HepG2 (cell line): ENCODE data around the gene NDOR1. TPM values are rescaled to one million over a fixed set of nuclear protein-coding genes. Genes with fewer than 3 reads are reported as not detected.

Experiments used
- CENPT ChIP-seq: sonication (generic); formaldehyde crosslinking; IDR thresholded peaks from 2 replicates; pipeline ENCODE4 v1.8.0; 2022; ENCODE audit warnings: low read depth, mild to moderate bottlenecking, moderate library complexity, missing genetic modification reagents
- ESRRA ChIP-seq: sonication (generic); formaldehyde crosslinking; IDR thresholded peaks from 2 replicates; pipeline ENCODE4 v1.5.1; 2020; ENCODE audit warnings: mild to moderate bottlenecking, low read depth, missing genetic modification reagents
- HNF1A ChIP-seq, 2 experiments: sonication (generic) in 1 of 2; formaldehyde crosslinking in 1 of 2; IDR thresholded peaks; 2 replicates each; pipeline versions ENCODE4 v1.4.0 to v1.6.1; 2016 to 2020; ENCODE audit warnings: borderline replicate concordance in 1 of 2, low read depth in 1 of 2, mild to moderate bottlenecking in 1 of 2, missing genetic modification reagents in 1 of 2
- KAT8 ChIP-seq: IDR thresholded peaks from 2 replicates; pipeline ENCODE4 v1.6.1; 2016; ENCODE audit warnings: missing genetic modification reagents, missing compliant biosample characterization
- KDM5A ChIP-seq: fragments of 200-600 bp; sonication (generic); IDR thresholded peaks from 2 replicates; pipeline ENCODE4 v1.7.0; 2018; ENCODE audit warnings: antibody characterized with exemption, mild to moderate bottlenecking, low read length, borderline replicate concordance
- KLF12 ChIP-seq: sonication (generic); formaldehyde crosslinking; IDR thresholded peaks from 2 replicates; pipeline ENCODE4 v1.4.0; 2020; ENCODE audit warnings: missing genetic modification reagents, borderline replicate concordance
- KLF16 ChIP-seq, 2 experiments: sonication (generic) in 1 of 2; formaldehyde crosslinking in 1 of 2; IDR thresholded peaks; 2 replicates each; pipeline versions ENCODE4 v1.6.1 to v1.8.0; 2016 to 2023; ENCODE audit warnings: missing genetic modification reagents in 2 of 2, missing compliant biosample characterization in 1 of 2
- MATR3 ChIP-seq: sonication (generic); formaldehyde crosslinking; IDR thresholded peaks from 2 replicates; pipeline ENCODE4 v1.4.0; 2020; ENCODE audit warnings: missing genetic modification reagents
- NCOA5 ChIP-seq: sonication (generic); formaldehyde crosslinking; IDR thresholded peaks from 2 replicates; pipeline ENCODE4 v1.4.0; 2020; ENCODE audit warnings: missing genetic modification reagents
- NFE2 ChIP-seq: sonication (generic); formaldehyde crosslinking; IDR thresholded peaks from 2 replicates; pipeline ENCODE4 v1.4.0; 2020; ENCODE audit warnings: missing genetic modification reagents
- RARG ChIP-seq: sonication (generic); formaldehyde crosslinking; IDR thresholded peaks from 2 replicates; pipeline ENCODE4 v1.4.0; 2020; ENCODE audit warnings: low read depth, mild to moderate bottlenecking, missing genetic modification reagents
- SP4 ChIP-seq: sonication (generic); formaldehyde crosslinking; IDR thresholded peaks from 2 replicates; pipeline ENCODE4 v1.8.1; 2023; ENCODE audit warnings: mild to moderate bottlenecking, missing genetic modification reagents
- TCF7 ChIP-seq: sonication (generic); IDR thresholded peaks from 2 replicates; pipeline ENCODE4 v1.6.1; 2016; ENCODE audit warnings: antibody characterized with exemption, low read depth
- TRIM24 ChIP-seq: sonication (generic); formaldehyde crosslinking; IDR thresholded peaks from 2 replicates; pipeline ENCODE4 v1.8.0; 2022; ENCODE audit warnings: mild to moderate bottlenecking, missing genetic modification reagents
- WIZ ChIP-seq: sonication (generic); formaldehyde crosslinking; IDR thresholded peaks from 2 replicates; pipeline ENCODE4 v1.5.1; 2020; ENCODE audit warnings: mild to moderate bottlenecking, missing genetic modification reagents
- XRCC5 ChIP-seq: fragments of 200-400 bp; formaldehyde crosslinking; optimal IDR thresholded peaks from 2 replicates; pipeline ENCODE3; 2017; ENCODE audit warnings: mild to moderate bottlenecking, low read length
- ZBTB20 ChIP-seq: sonication (generic); formaldehyde crosslinking; IDR thresholded peaks from 2 replicates; pipeline ENCODE4 v1.8.1; 2023; ENCODE audit warnings: missing genetic modification reagents, low read depth, mild to moderate bottlenecking, borderline replicate concordance
- ZBTB21 ChIP-seq: sonication (generic); formaldehyde crosslinking; IDR thresholded peaks from 2 replicates; pipeline ENCODE4 v1.4.0; 2020; ENCODE audit warnings: missing genetic modification reagents
- ZNF124 ChIP-seq: sonication (generic); formaldehyde crosslinking; IDR thresholded peaks from 2 replicates; pipeline ENCODE4 v1.4.0; 2020; ENCODE audit warnings: missing genetic modification reagents
- ZNF296 ChIP-seq: sonication (generic); formaldehyde crosslinking; conservative IDR thresholded peaks from 2 replicates; pipeline ENCODE4 v1.5.0; 2020; ENCODE audit warnings: mild to moderate bottlenecking, missing genetic modification reagents
- ZNF530 ChIP-seq: sonication (generic); formaldehyde crosslinking; IDR thresholded peaks from 2 replicates; pipeline ENCODE4 v1.5.0; 2020; ENCODE audit warnings: low read depth, mild to moderate bottlenecking, missing genetic modification reagents
- ZNF619 ChIP-seq: sonication (generic); formaldehyde crosslinking; IDR thresholded peaks from 2 replicates; pipeline ENCODE4 v1.4.0; 2020; ENCODE audit warnings: mild to moderate bottlenecking, missing genetic modification reagents
- ZNF672 ChIP-seq: sonication (generic); formaldehyde crosslinking; IDR thresholded peaks from 2 replicates; pipeline ENCODE4 v1.8.1; 2022; ENCODE audit warnings: missing genetic modification reagents
- ZNF703 ChIP-seq: sonication (generic); formaldehyde crosslinking; IDR thresholded peaks from 2 replicates; pipeline ENCODE4 v1.5.1; 2020; ENCODE audit warnings: missing genetic modification reagents, mild to moderate bottlenecking, moderate library complexity, borderline replicate concordance
- ZNF781 ChIP-seq: sonication (generic); formaldehyde crosslinking; IDR thresholded peaks from 2 replicates; pipeline ENCODE4 v1.5.1; 2020; ENCODE audit warnings: borderline replicate concordance, mild to moderate bottlenecking, missing genetic modification reagents; ENCODE audit errors: not compliant biosample characterization
- ZNF782 ChIP-seq: sonication (generic); formaldehyde crosslinking; IDR thresholded peaks from 2 replicates; pipeline ENCODE4 v1.4.0; 2020; ENCODE audit warnings: missing genetic modification reagents, mild to moderate bottlenecking, borderline replicate concordance
- ZNF790 ChIP-seq: sonication (generic); formaldehyde crosslinking; IDR thresholded peaks from 2 replicates; pipeline ENCODE4 v1.8.0; 2022; ENCODE audit warnings: missing genetic modification reagents, mild to moderate bottlenecking, borderline replicate concordance
- polyA plus RNA-seq, 8 experiments: library from polyadenylated mRNA; depleted of rRNA in 3 of 8; stranded (reverse) in 7 of 8; unstranded in 1 of 8; fragments of >200 nt; fragmentation: Illumina TruSeq in 4 of 8; extraction: Trizol in 4 of 8; gene quantifications; 2 replicates each; pipeline versions ENCODE4 v1.2.1 to v1.2.3, GENCODE V29; 2011 to 2016; ENCODE audit warnings: low read depth in 4 of 8, missing spikeins in 1 of 8, mixed read lengths in 1 of 8; ENCODE audit not compliant: insufficient read depth in 1 of 8
- total RNA-seq, 5 experiments: library from RNA; depleted of rRNA; stranded (reverse); fragments of >200 nt; fragmentation: Illumina TruSeq; extraction: Trizol; gene quantifications; 2 replicates each; pipeline ENCODE4 v1.2.3, GENCODE V29; 2016; ENCODE audit warnings: low read depth in 1 of 5

NDOR1 gene
- total and polyA plus RNA-seq, 2 of the 13 experiments (the other 11 are each of a cell fraction or from before 2014, with no cell fraction given): 3.6 to 8.7 TPM

- TF ChIP-seq ZNF619 (peak; percentile 93), CENPT (CRISPR knock-in tag) (0 out of 2 replicates have a peak, but pooled peaks have one; percentile 83), ZBTB20 (no peak), ZNF790 (CRISPR knock-in tag) (0 out of 2 replicates have a peak, but pooled peaks have one; percentile 32), ZNF296 (CRISPR knock-in tag) (no peak), ZBTB21 (CRISPR knock-in tag) (peak; percentile 73), NFE2 (no peak), ZNF124 (0 out of 2 replicates have a peak, but pooled peaks have one; percentile 21), ZNF703 (CRISPR knock-in tag) (no peak), TRIM24 (no peak), ZNF781 (CRISPR knock-in tag) (no peak), KLF12 (CRISPR knock-in tag) (peak; percentile 90), WIZ (CRISPR knock-in tag) (peak; percentile 82; the same call in 1 of the 2 replicates), ZNF782 (no peak), KLF16 (CRISPR knock-in tag; IDR thresholded peaks at IDR 0.05) (peak in 1 of 2 experiments; percentile 75; a peak in 2 of 4 replicates), ESRRA (CRISPR knock-in tag) (no peak; the same call in 1 of the 2 replicates), TCF7 (no peak), KDM5A (peak; percentile 87; the same call in 1 of the 2 replicates), KAT8 (CRISPR knock-in tag) (peak; percentile 100), ZNF672 (CRISPR knock-in tag) (no peak; the same call in 1 of the 2 replicates), SP4 (CRISPR knock-in tag) (peak; percentile 90), MATR3 (CRISPR knock-in tag) (no peak), HNF1A (IDR thresholded peaks at IDR 0.05; ENCODE audit: low read depth) (no peak), HNF1A (CRISPR knock-in tag; IDR thresholded peaks at IDR 0.05; ENCODE audit: borderline replicate concordance) (peak; percentile 74; the same call in 1 of the 2 replicates), RARG (no peak), XRCC5 (peak; percentile 13), NCOA5 (CRISPR knock-in tag) (no peak), ZNF530 (no peak)
Observed at GRCh38 chr9:137188490-137189296, 16.8 kb upstream of the NDOR1 start, which contains the start of the genes ANAPC2 and SSNA1 (continued).
